Measurements from ENCODE around the gene C17orf78.

GRCh38 chr17:37389160-37389559 is 13.4 kb downstream of the C17orf78 start:
- TF ChIP-seq POLR2AphosphoS5 (IDR thresholded peaks at IDR 0.05) (no peak), CTCF (IDR thresholded peaks at IDR 0.05) (no peak), POLR2A (IDR thresholded peaks at IDR 0.05) (no peak)

Measured in breast epithelium (tissue), 3 donors.